Astrocyte (in vitro differentiated cells and primary cell): ENCODE data around the gene DMPK.

Experiments
- CTCF ChIP-seq: IDR thresholded peaks from 2 replicates; pipeline ENCODE4 v1.5.1; 2011; ENCODE audit warnings: low read depth, mild to moderate bottlenecking, inconsistent platforms, low read length, moderate library complexity; ENCODE audit not compliant: insufficient read depth
- EZH2 ChIP-seq: IDR thresholded peaks from 2 replicates; pipeline ENCODE4 v1.6.1; 2012; ENCODE audit warnings: mild to moderate bottlenecking, low read length, inconsistent platforms; ENCODE audit not compliant: insufficient read depth

- TF ChIP-seq CTCF (no peak), EZH2 (no peak)
Observed at GRCh38 chr19:45824041-45824471, 41.8 kb upstream of the DMPK start.
